HEK293 (cell line): Measurements from ENCODE around the gene GOLGA1.

Experiments used
- CTCF ChIA-PET: fragments of 350-600 bp; formaldehyde crosslinking; extraction: SDS; loops from one replicate; lab custom pipeline; 2021; ENCODE audit warnings: antibody characterized with exemption; lab: Yijun Ruan, JAX
- POLR2A ChIA-PET: fragments of 300-600 bp; formaldehyde crosslinking; extraction: SDS; loops from one replicate; lab custom pipeline; 2020; ENCODE audit warnings: antibody characterized with exemption, inconsistent platforms; lab: Yijun Ruan, JAX
- H3K27ac ChIP-seq: fragments of 200-500 bp; sonication (Bioruptor generic); 2 replicates; pipeline ENCODE4 v1.5.1; 2014; ENCODE audit warnings: low read depth, low read length, control low read depth, inconsistent platforms; ENCODE audit errors: extremely low read depth
- H3K36me3 ChIP-seq, 2 experiments: fragments of 200-500 bp in 1 of 2; sonication (Bioruptor generic) in 1 of 2; 1 replicate in 1 of 2; 2 replicates in 1 of 2; pipeline ENCODE4 v1.5.1; 2014 to 2017; ENCODE audit warnings: inconsistent platforms in 2 of 2, low read length in 2 of 2; ENCODE audit not compliant: control insufficient read depth in 2 of 2, insufficient read depth in 1 of 2
- H3K4me1 ChIP-seq: fragments of 200-500 bp; sonication (Bioruptor generic); 2 replicates; pipeline ENCODE4 v1.5.1; 2014; ENCODE audit warnings: mild to moderate bottlenecking, low read length, inconsistent platforms; ENCODE audit not compliant: control insufficient read depth, insufficient read depth
- H3K4me3 ChIP-seq: 2 replicates; pipeline ENCODE4 v1.5.1; 2011; ENCODE audit warnings: low read depth, mild to moderate bottlenecking, control low read depth, low read length, moderate library complexity
- H3K9me3 ChIP-seq: fragments of 200-500 bp; sonication (Bioruptor generic); 2 replicates; pipeline ENCODE4 v1.5.1; 2014; ENCODE audit warnings: low read depth, low read length, inconsistent platforms; ENCODE audit not compliant: control insufficient read depth, insufficient read depth
- SCRT1 ChIP-seq: fragments of 450-650 bp; formaldehyde crosslinking; IDR thresholded peaks from 2 replicates; pipeline ENCODE4 v1.5.1; 2016; ENCODE audit warnings: missing biosample characterization, missing genetic modification characterization, borderline replicate concordance
- SCRT2 ChIP-seq: fragments of 450-650 bp; formaldehyde crosslinking; IDR thresholded peaks from 2 replicates; pipeline ENCODE4 v1.5.1; 2016; ENCODE audit warnings: missing biosample characterization, missing genetic modification characterization
- SETDB1 ChIP-seq: IDR thresholded peaks from one replicate; pipeline ENCODE4 v1.6.1; 2017; ENCODE audit warnings: mild to moderate bottlenecking, low read length, moderate library complexity, mixed read lengths; ENCODE audit not compliant: insufficient read length
- WT1 ChIP-seq: fragments of 450-650 bp; formaldehyde crosslinking; IDR thresholded peaks from 2 replicates; pipeline ENCODE4 v1.5.1; 2016; ENCODE audit warnings: missing biosample characterization, missing genetic modification characterization
- ZBTB11 ChIP-seq: fragments of 450-650 bp; formaldehyde crosslinking; conservative IDR thresholded peaks from 2 replicates; pipeline ENCODE4 v1.5.1; 2016; ENCODE audit warnings: low read depth, missing biosample characterization, missing genetic modification characterization
- ZFP3 ChIP-seq: fragments of 450-650 bp; formaldehyde crosslinking; IDR thresholded peaks from 2 replicates; pipeline ENCODE4 v1.5.1; 2016; ENCODE audit warnings: low read depth, missing biosample characterization, missing genetic modification characterization
- ZNF157 ChIP-seq: fragments of 450-650 bp; formaldehyde crosslinking; IDR thresholded peaks from 2 replicates; pipeline ENCODE4 v1.5.1; 2016; ENCODE audit warnings: missing biosample characterization, missing genetic modification characterization
- ZNF169 ChIP-seq: fragments of 450-650 bp; formaldehyde crosslinking; IDR thresholded peaks from 2 replicates; pipeline ENCODE4 v1.5.1; 2016; ENCODE audit warnings: missing biosample characterization, missing genetic modification characterization
- ZNF174 ChIP-seq: fragments of 450-650 bp; formaldehyde crosslinking; IDR thresholded peaks from 2 replicates; pipeline ENCODE4 v1.5.0; 2017; ENCODE audit warnings: missing biosample characterization, mild to moderate bottlenecking, missing genetic modification characterization
- ZNF341 ChIP-seq: fragments of 450-650 bp; formaldehyde crosslinking; IDR thresholded peaks from 2 replicates; pipeline ENCODE4; 2016; ENCODE audit warnings: low read depth, missing biosample characterization, missing genetic modification characterization
- ZNF510 ChIP-seq: fragments of 450-650 bp; formaldehyde crosslinking; IDR thresholded peaks from 2 replicates; pipeline ENCODE4 v1.5.1; 2018; ENCODE audit warnings: mild to moderate bottlenecking, missing genetic modification characterization, missing biosample characterization; ENCODE audit not compliant: insufficient replicate concordance
- ZNF521 ChIP-seq: fragments of 450-650 bp; formaldehyde crosslinking; IDR thresholded peaks from 2 replicates; pipeline ENCODE4 v1.5.1; 2017; ENCODE audit warnings: missing biosample characterization, mild to moderate bottlenecking, missing genetic modification characterization
- ZNF560 ChIP-seq: fragments of 450-650 bp; formaldehyde crosslinking; IDR thresholded peaks from 2 replicates; pipeline ENCODE4 v1.5.1; 2017; ENCODE audit warnings: missing biosample characterization, missing genetic modification characterization, borderline replicate concordance
- ZNF623 ChIP-seq: fragments of 450-650 bp; formaldehyde crosslinking; IDR thresholded peaks from 2 replicates; pipeline ENCODE4 v1.5.1; 2016; ENCODE audit warnings: missing biosample characterization, missing genetic modification characterization
- ZNF645 ChIP-seq: fragments of 450-650 bp; formaldehyde crosslinking; IDR thresholded peaks from 2 replicates; pipeline ENCODE4; 2016; ENCODE audit warnings: missing biosample characterization, missing genetic modification characterization
- ZNF658 ChIP-seq: fragments of 450-650 bp; formaldehyde crosslinking; IDR thresholded peaks from 2 replicates; pipeline ENCODE4; 2016; ENCODE audit warnings: missing biosample characterization, missing genetic modification characterization
- ZNF692 ChIP-seq: fragments of 450-650 bp; formaldehyde crosslinking; IDR thresholded peaks from 2 replicates; pipeline ENCODE4 v1.5.1; 2016; ENCODE audit warnings: missing biosample characterization, missing genetic modification characterization
- ZNF76 ChIP-seq: fragments of 450-650 bp; formaldehyde crosslinking; IDR thresholded peaks from 2 replicates; pipeline ENCODE4; 2016; ENCODE audit warnings: low read depth, missing biosample characterization, missing genetic modification characterization, borderline replicate concordance
- ZNF837 ChIP-seq: fragments of 450-650 bp; formaldehyde crosslinking; IDR thresholded peaks from 2 replicates; pipeline ENCODE4 v1.5.1; 2016; ENCODE audit warnings: missing biosample characterization, missing genetic modification characterization
- ZSCAN23 ChIP-seq: fragments of 450-650 bp; formaldehyde crosslinking; IDR thresholded peaks from 2 replicates; pipeline ENCODE4 v1.5.1; 2016; ENCODE audit warnings: missing biosample characterization, missing genetic modification characterization
- ZSCAN5A ChIP-seq: fragments of 450-650 bp; formaldehyde crosslinking; IDR thresholded peaks from 2 replicates; pipeline ENCODE4 v1.5.1; 2016; ENCODE audit warnings: missing biosample characterization, missing genetic modification characterization
- TF ChIP-seq, protein P1 (sequence below): fragments of 450-650 bp; formaldehyde crosslinking; IDR thresholded peaks from 2 replicates; pipeline ENCODE4 v1.5.1; 2016; ENCODE audit warnings: missing biosample characterization, missing genetic modification characterization
- TF ChIP-seq, protein P2 (sequence below): fragments of 450-650 bp; formaldehyde crosslinking; IDR thresholded peaks from 2 replicates; pipeline ENCODE4 v1.5.1; 2016; ENCODE audit warnings: missing biosample characterization, missing genetic modification characterization
- TF ChIP-seq, protein P3 (sequence below): fragments of 450-650 bp; formaldehyde crosslinking; IDR thresholded peaks from 2 replicates; pipeline ENCODE4 v1.5.1; 2016; ENCODE audit warnings: missing biosample characterization, missing genetic modification characterization

GOLGA1 gene

GRCh38 chr9:124869986-124870560 is 70.8 kb downstream of the GOLGA1 start:
- H3K27ac ChIP-seq: peak overlapping the region; percentile 78
- TF ChIP-seq ZNF157 (tag by site-specific recombination): no peak
- TF ChIP-seq ZNF341 (tag by site-specific recombination): peak; percentile 97
- TF ChIP-seq SCRT1 (tag by site-specific recombination): peak; percentile 14; the same call in 1 of the 2 replicates
- TF ChIP-seq ZNF76 (tag by site-specific recombination): no peak
- no peak for TF ChIP-seq SETDB1
- TF ChIP-seq ZNF837 (tag by site-specific recombination): no peak
- no peak for TF ChIP-seq ZSCAN23 (tag by site-specific recombination)
- TF ChIP-seq ZBTB11 (tag by site-specific recombination): peak; percentile 91
- no peak for TF ChIP-seq ZNF692
- no peak for TF ChIP-seq ZFP3
- no peak for TF ChIP-seq ZSCAN5A
- no peak for TF ChIP-seq ZNF560 (tag by site-specific recombination)
- no peak for TF ChIP-seq ZNF169 (tag by site-specific recombination)
- TF ChIP-seq ZNF174 (tag by site-specific recombination): no peak
- TF ChIP-seq, protein P1, sequence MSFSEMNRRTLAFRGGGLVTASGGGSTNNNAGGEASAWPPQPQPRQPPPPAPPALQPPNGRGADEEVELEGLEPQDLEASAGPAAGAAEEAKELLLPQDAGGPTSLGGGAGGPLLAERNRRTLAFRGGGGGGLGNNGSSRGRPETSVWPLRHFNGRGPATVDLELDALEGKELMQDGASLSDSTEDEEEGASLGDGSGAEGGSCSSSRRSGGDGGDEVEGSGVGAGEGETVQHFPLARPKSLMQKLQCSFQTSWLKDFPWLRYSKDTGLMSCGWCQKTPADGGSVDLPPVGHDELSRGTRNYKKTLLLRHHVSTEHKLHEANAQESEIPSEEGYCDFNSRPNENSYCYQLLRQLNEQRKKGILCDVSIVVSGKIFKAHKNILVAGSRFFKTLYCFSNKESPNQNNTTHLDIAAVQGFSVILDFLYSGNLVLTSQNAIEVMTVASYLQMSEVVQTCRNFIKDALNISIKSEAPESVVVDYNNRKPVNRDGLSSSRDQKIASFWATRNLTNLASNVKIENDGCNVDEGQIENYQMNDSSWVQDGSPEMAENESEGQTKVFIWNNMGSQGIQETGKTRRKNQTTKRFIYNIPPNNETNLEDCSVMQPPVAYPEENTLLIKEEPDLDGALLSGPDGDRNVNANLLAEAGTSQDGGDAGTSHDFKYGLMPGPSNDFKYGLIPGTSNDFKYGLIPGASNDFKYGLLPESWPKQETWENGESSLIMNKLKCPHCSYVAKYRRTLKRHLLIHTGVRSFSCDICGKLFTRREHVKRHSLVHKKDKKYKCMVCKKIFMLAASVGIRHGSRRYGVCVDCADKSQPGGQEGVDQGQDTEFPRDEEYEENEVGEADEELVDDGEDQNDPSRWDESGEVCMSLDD (tag by site-specific recombination): no peak
- no peak for TF ChIP-seq ZNF645 (tag by site-specific recombination)
- TF ChIP-seq WT1 (tag by site-specific recombination): no peak
- TF ChIP-seq ZNF510: no peak
- TF ChIP-seq ZNF658: no peak
- no peak for TF ChIP-seq ZNF623
- TF ChIP-seq ZNF521 (tag by site-specific recombination): no peak
- TF ChIP-seq, protein P2, sequence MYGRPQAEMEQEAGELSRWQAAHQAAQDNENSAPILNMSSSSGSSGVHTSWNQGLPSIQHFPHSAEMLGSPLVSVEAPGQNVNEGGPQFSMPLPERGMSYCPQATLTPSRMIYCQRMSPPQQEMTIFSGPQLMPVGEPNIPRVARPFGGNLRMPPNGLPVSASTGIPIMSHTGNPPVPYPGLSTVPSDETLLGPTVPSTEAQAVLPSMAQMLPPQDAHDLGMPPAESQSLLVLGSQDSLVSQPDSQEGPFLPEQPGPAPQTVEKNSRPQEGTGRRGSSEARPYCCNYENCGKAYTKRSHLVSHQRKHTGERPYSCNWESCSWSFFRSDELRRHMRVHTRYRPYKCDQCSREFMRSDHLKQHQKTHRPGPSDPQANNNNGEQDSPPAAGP (tag by site-specific recombination): no peak
- peak; percentile 63 for TF ChIP-seq SCRT2
- TF ChIP-seq, protein P3, sequence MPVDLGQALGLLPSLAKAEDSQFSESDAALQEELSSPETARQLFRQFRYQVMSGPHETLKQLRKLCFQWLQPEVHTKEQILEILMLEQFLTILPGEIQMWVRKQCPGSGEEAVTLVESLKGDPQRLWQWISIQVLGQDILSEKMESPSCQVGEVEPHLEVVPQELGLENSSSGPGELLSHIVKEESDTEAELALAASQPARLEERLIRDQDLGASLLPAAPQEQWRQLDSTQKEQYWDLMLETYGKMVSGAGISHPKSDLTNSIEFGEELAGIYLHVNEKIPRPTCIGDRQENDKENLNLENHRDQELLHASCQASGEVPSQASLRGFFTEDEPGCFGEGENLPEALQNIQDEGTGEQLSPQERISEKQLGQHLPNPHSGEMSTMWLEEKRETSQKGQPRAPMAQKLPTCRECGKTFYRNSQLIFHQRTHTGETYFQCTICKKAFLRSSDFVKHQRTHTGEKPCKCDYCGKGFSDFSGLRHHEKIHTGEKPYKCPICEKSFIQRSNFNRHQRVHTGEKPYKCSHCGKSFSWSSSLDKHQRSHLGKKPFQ (tag by site-specific recombination): peak; percentile 78
- H3K36me3 ChIP-seq: peaks cover 8 to 44% of the 10 kb centered on the region in 2 experiments; a peak in 2 of 3 replicates
- POLR2A ChIA-PET: interaction anchor here (0.6 to 2.7 kb wide), 5 partner anchors 9 to 371 kb away, joined by 3 to 17 read pairs (median 5); partner anchors contain the start of genes ARPC5L, HSPA5, NR6A1 and RPL35
- CTCF ChIA-PET: interaction anchor here (1.2 to 1.7 kb wide), 3 partner anchors 14 to 252 kb away, joined by 3 to 6 read pairs (median 5); no protein-coding TSS in a partner anchor
- H3K4me3 ChIP-seq: peak overlapping the region; percentile 91
- no peaks in the 10 kb centered on the region for H3K9me3 ChIP-seq
- peaks cover 4% of the 10 kb centered on the region; the same call in 1 of the 2 replicates for H3K4me1 ChIP-seq
